Peyer's patch (tissue), 4 donors: ENCODE data around the gene TDRD7. TPM values are rescaled to one million over a fixed set of nuclear protein-coding genes. Genes with fewer than 3 reads are reported as not detected.

Source experiments
- DNase-seq, 3 donors: peaks; one replicate each; pipeline ENCODE4 v3.0.0-alpha.2; 2017 to 2019
- H3K27ac ChIP-seq, 4 donors: fragments of 200-600 bp; sonication (generic); one replicate each; pipeline ENCODE4 v1.5.1; 2016 to 2019
- H3K27me3 ChIP-seq, 2 donors: fragments of 200-600 bp; sonication (generic); one replicate each; pipeline ENCODE4 v1.5.1; 2019
- H3K36me3 ChIP-seq, 3 donors: fragments of 200-600 bp; sonication (generic); one replicate each; pipeline ENCODE4 v1.5.1; 2016 to 2019
- H3K4me1 ChIP-seq, 4 donors: fragments of 200-600 bp; sonication (generic); one replicate each; pipeline ENCODE4 v1.5.1; 2016 to 2019
- H3K4me3 ChIP-seq, 4 donors: fragments of 200-600 bp; sonication (generic); 1 replicate in 3 of 4; 2 replicates in 1 of 4; pipeline ENCODE4 v1.5.1; 2016 to 2019; ENCODE audit warnings: mild to moderate bottlenecking in 1 of 4
- H3K9me3 ChIP-seq, 4 donors: fragments of 200-600 bp; sonication (generic); one replicate each; pipeline ENCODE4 v1.5.1; 2016 to 2019; ENCODE audit warnings: mild to moderate bottlenecking in 1 of 4
- CTCF ChIP-seq, 6 experiments: fragments of 450-650 bp in 4 of 6; fragments of 200-600 bp in 2 of 6; sonication (generic) in 1 of 6; IDR thresholded peaks; one replicate each; pipeline ENCODE4 v1.5.1; 2017 to 2019; ENCODE audit warnings: antibody characterized with exemption in 6 of 6, mild to moderate bottlenecking in 3 of 6, moderate library complexity in 1 of 6
- POLR2A ChIP-seq, 2 donors: fragments of 450-650 bp; IDR thresholded peaks; one replicate each; pipeline ENCODE4 v1.5.1; 2017; ENCODE audit warnings: antibody characterized with exemption in 2 of 2, mild to moderate bottlenecking in 2 of 2, moderate library complexity in 2 of 2
- total RNA-seq, 4 donors: library from RNA; depleted of rRNA; stranded (reverse); fragments of >200 nt; gene quantifications; one replicate each; pipeline ENCODE4 v1.1.0, GENCODE V29; 2016

The TDRD7 gene
- total RNA-seq, 4 donors from 2014 or later = 11.6 to 28.5 (median 22.5) TPM

GRCh38 chr9:97397220-97397619 is 14.7 kb upstream of the TDRD7 start:
- Histone ChIP-seq H3K36me3 (no peaks in the 10 kb centered on the region), H3K27ac (no peak overlapping the region), H3K27me3 (no peaks in the 10 kb centered on the region), H3K4me3 (no peak overlapping the region), H3K9me3 (no peaks in the 10 kb centered on the region), H3K4me1 (peaks cover 0 to 5% (median 0%) of the 10 kb centered on the region in 4 donors)
- no peak for DNase-seq
- TF ChIP-seq POLR2A (IDR thresholded peaks at IDR 0.05) = no peak
- TF ChIP-seq CTCF (IDR thresholded peaks at IDR 0.05) = no peak

- H3K4me3 ChIP-seq = no peak overlapping the region
- H3K4me1 ChIP-seq = peaks cover 0 to 5% (median 0%) of the 10 kb centered on the region in 4 donors
- H3K27me3 ChIP-seq = no peaks in the 10 kb centered on the region
- H3K36me3 ChIP-seq = no peaks in the 10 kb centered on the region
- H3K9me3 ChIP-seq = peaks cover 0 to 12% (median 0%) of the 10 kb centered on the region in 4 donors
- peak; percentile 59 to 94 (median 87) for DNase-seq
- H3K27ac ChIP-seq = peak overlapping the region in 1 of 4 donors; percentile 20
- peak; percentile 84 to 97 (median 90) for TF ChIP-seq CTCF (IDR thresholded peaks at IDR 0.05)
- no peak for TF ChIP-seq POLR2A (IDR thresholded peaks at IDR 0.05)
Observed at GRCh38 chr9:97398999-97399758, 12.7 kb upstream of the TDRD7 start.

- H3K27ac ChIP-seq = no peak overlapping the region
- TF ChIP-seq CTCF (IDR thresholded peaks at IDR 0.05) (no peak), POLR2A (IDR thresholded peaks at IDR 0.05) (no peak)
Observed at GRCh38 chr9:97403746-97404316, 8.1 kb upstream of the TDRD7 start.

GRCh38 chr9:97405551-97405950 is 6.3 kb upstream of the TDRD7 start:
- no peak for DNase-seq
- H3K4me3 ChIP-seq = no peak overlapping the region
- TF ChIP-seq POLR2A (IDR thresholded peaks at IDR 0.05) (no peak), CTCF (IDR thresholded peaks at IDR 0.05) (no peak)
- peaks cover 0 to 12% (median 0%) of the 10 kb centered on the region in 4 donors for H3K9me3 ChIP-seq
- peaks cover 0 to 16% (median 0%) of the 10 kb centered on the region in 4 donors for H3K4me1 ChIP-seq
- no peaks in the 10 kb centered on the region for H3K36me3 ChIP-seq
- peak overlapping the region in 2 of 4 donors; percentile 80 to 86 for H3K27ac ChIP-seq
- no peaks in the 10 kb centered on the region for H3K27me3 ChIP-seq

More at GRCh38 chr9:97403746-97404316, 8.1 kb upstream of the TDRD7 start:
- no peak overlapping the region for H3K4me3 ChIP-seq
- no peaks in the 10 kb centered on the region for H3K36me3 ChIP-seq
- H3K4me1 ChIP-seq = peaks cover 0 to 18% (median 0%) of the 10 kb centered on the region in 4 donors
- no peak for DNase-seq
- H3K27me3 ChIP-seq = no peaks in the 10 kb centered on the region
- peaks cover 0 to 12% (median 0%) of the 10 kb centered on the region in 4 donors for H3K9me3 ChIP-seq

GRCh38 chr9:97406620-97407177 is 5.2 kb upstream of the TDRD7 start:
- no peak for DNase-seq
- Histone ChIP-seq H3K27ac (peak overlapping the region in 3 of 4 donors; percentile 13 to 86 (median 80)), H3K4me1 (peaks cover 0 to 21% (median 2%) of the 10 kb centered on the region in 4 donors), H3K27me3 (no peaks in the 10 kb centered on the region), H3K4me3 (no peak overlapping the region), H3K9me3 (peaks cover 0 to 12% (median 0%) of the 10 kb centered on the region in 4 donors), H3K36me3 (no peaks in the 10 kb centered on the region)
- no peak for TF ChIP-seq CTCF (IDR thresholded peaks at IDR 0.05)
- TF ChIP-seq POLR2A (IDR thresholded peaks at IDR 0.05) = no peak
